GM23338 (cell line): ENCODE data around the gene ARHGAP12. TPM values are rescaled to one million over a fixed set of nuclear protein-coding genes. Genes with fewer than 3 reads are reported as not detected.

Experiments used
- ATAC-seq: fragments of 200-7000 bp; cut with Tn5 transposase; 3 replicates; pipeline ENCODE4 v1.9.1; 2020
- DNase-seq: peaks from one replicate; pipeline ENCODE4 v3.0.0-alpha.2; 2015; ENCODE audit warnings: low spot score
- H2AFZ ChIP-seq: fragments of 200-600 bp; sonication (generic); 2 replicates; pipeline ENCODE4 v1.8.0; 2016; ENCODE audit warnings: antibody characterized with exemption, mild to moderate bottlenecking, moderate library complexity
- H3F3A ChIP-seq: fragments of 200-600 bp; sonication (generic); replicated peaks from 2 replicates; pipeline ENCODE4 v1.8.0; 2017; ENCODE audit warnings: antibody characterized with exemption, mixed run types, low read depth
- H3K27ac ChIP-seq: fragments of 200-600 bp; sonication (generic); 2 replicates; pipeline ENCODE4 v1.6.1; 2016; ENCODE audit warnings: low read depth
- H3K27me3 ChIP-seq: fragments of 200-600 bp; sonication (generic); 2 replicates; pipeline ENCODE4 v1.8.0; 2016; ENCODE audit warnings: mild to moderate bottlenecking, mixed run types, moderate library complexity; ENCODE audit not compliant: insufficient read depth
- H3K36me3 ChIP-seq: fragments of 200-600 bp; sonication (generic); 2 replicates; pipeline ENCODE4 v1.8.0; 2016; ENCODE audit warnings: mild to moderate bottlenecking; ENCODE audit not compliant: insufficient read depth
- H3K4me1 ChIP-seq: fragments of 200-600 bp; sonication (generic); 2 replicates; pipeline ENCODE4 v1.8.0; 2016; ENCODE audit warnings: mild to moderate bottlenecking, moderate library complexity; ENCODE audit not compliant: insufficient read depth
- H3K4me2 ChIP-seq: fragments of 200-600 bp; sonication (generic); 2 replicates; pipeline ENCODE4 v1.7.1; 2017; ENCODE audit warnings: mixed run types
- H3K4me3 ChIP-seq: fragments of 200-600 bp; sonication (generic); 2 replicates; pipeline ENCODE4 v1.6.1; 2016; ENCODE audit warnings: mixed run types
- H3K79me2 ChIP-seq: fragments of 200-600 bp; sonication (generic); replicated peaks from 2 replicates; pipeline ENCODE4 v1.8.0; 2017; ENCODE audit warnings: mild to moderate bottlenecking; ENCODE audit not compliant: insufficient read depth
- H3K9me2 ChIP-seq: fragments of 200-600 bp; sonication (generic); 2 replicates; pipeline ENCODE4 v1.8.0; 2017; ENCODE audit not compliant: insufficient read depth
- H4K20me1 ChIP-seq: fragments of 200-600 bp; sonication (generic); replicated peaks from 2 replicates; pipeline ENCODE4 v1.8.0; 2017; ENCODE audit warnings: mild to moderate bottlenecking; ENCODE audit not compliant: insufficient read depth
- H3K27ac Mint-ChIP-seq: 2 replicates; pipeline ENCODE4 v1.8.0; 2020; ENCODE audit warnings: inconsistent platforms, mild to moderate bottlenecking, moderate library complexity, mixed read lengths
- H3K27me3 Mint-ChIP-seq: 3 replicates; pipeline ENCODE4 v1.8.0; 2022; ENCODE audit warnings: low read depth, mild to moderate bottlenecking, moderate library complexity, mixed read lengths, inconsistent platforms; ENCODE audit not compliant: insufficient read depth, poor library complexity
- H3K36me3 Mint-ChIP-seq: 3 replicates; pipeline ENCODE4 v1.8.0; 2021; ENCODE audit warnings: low read depth, mild to moderate bottlenecking, inconsistent platforms, moderate library complexity, mixed read lengths
- H3K4me1 Mint-ChIP-seq: 3 replicates; pipeline ENCODE4 v1.8.0; 2020; ENCODE audit warnings: mild to moderate bottlenecking, inconsistent platforms, mixed read lengths
- H3K4me3 Mint-ChIP-seq: 3 replicates; pipeline ENCODE4 v1.8.0; 2021; ENCODE audit warnings: moderate library complexity, mild to moderate bottlenecking, inconsistent platforms, mixed read lengths
- H3K9me3 Mint-ChIP-seq: 3 replicates; pipeline ENCODE4 v1.8.0; 2020; ENCODE audit warnings: moderate library complexity, mild to moderate bottlenecking, inconsistent platforms, mixed read lengths
- CREB1 ChIP-seq: fragments of 250-450 bp; sonication (Bioruptor Pico); IDR thresholded peaks from 2 replicates; pipeline ENCODE4 v1.5.0; 2020; ENCODE audit warnings: low read depth, mild to moderate bottlenecking, moderate library complexity
- ETS1 ChIP-seq: IDR thresholded peaks from 2 replicates; pipeline ENCODE4 v1.6.1; 2016; ENCODE audit warnings: antibody characterized with exemption
- EZH2 ChIP-seq: fragments of 200-600 bp; sonication (generic); IDR thresholded peaks from one replicate; pipeline ENCODE4 v1.8.0; 2017; ENCODE audit warnings: antibody characterized with exemption, mild to moderate bottlenecking, low read depth; ENCODE audit not compliant: unreplicated experiment
- EZH2phosphoT487 ChIP-seq: fragments of 200-600 bp; sonication (generic); IDR thresholded peaks from one replicate; pipeline ENCODE4 v1.8.1; 2018; ENCODE audit warnings: antibody characterized with exemption; ENCODE audit not compliant: unreplicated experiment
- JUNB ChIP-seq: IDR thresholded peaks from one replicate; pipeline ENCODE4 v1.6.1; 2016; ENCODE audit warnings: antibody characterized with exemption; ENCODE audit not compliant: unreplicated experiment
- NANOG ChIP-seq: IDR thresholded peaks from 2 replicates; pipeline ENCODE4 v1.6.1; 2016; ENCODE audit warnings: antibody characterized with exemption, borderline replicate concordance
- POLR2AphosphoS5 ChIP-seq: IDR thresholded peaks from 2 replicates; pipeline ENCODE4 v1.6.1; 2016; ENCODE audit warnings: antibody characterized with exemption, low read depth
- REST ChIP-seq: IDR thresholded peaks from one replicate; pipeline ENCODE4 v1.6.1; 2018; ENCODE audit warnings: antibody characterized with exemption; ENCODE audit not compliant: unreplicated experiment
- STAT1 ChIP-seq: IDR thresholded peaks from one replicate; pipeline ENCODE4 v1.6.1; 2016; ENCODE audit warnings: antibody characterized with exemption; ENCODE audit not compliant: unreplicated experiment
- ZNF114 ChIP-seq: fragments of 250-450 bp; sonication (Bioruptor Pico); IDR thresholded peaks from 2 replicates; pipeline ENCODE4 v1.5.0; 2020; ENCODE audit warnings: mild to moderate bottlenecking, moderate library complexity
- ZNF331 ChIP-seq: fragments of 250-450 bp; sonication (Bioruptor Pico); IDR thresholded peaks from 2 replicates; pipeline ENCODE4 v1.5.0; 2020; ENCODE audit warnings: low read depth, mild to moderate bottlenecking, moderate library complexity
- polyA plus RNA-seq: library from polyadenylated mRNA; unstranded; fragments of >200 nt; fragmentation: Nextera tagmentation; extraction: Ambion mirVana; gene quantifications from 2 replicates; pipeline ENCODE4 v1.2.1, GENCODE V29; 2016
- total RNA-seq: library from RNA; depleted of rRNA; stranded (reverse); fragments of >200 nt; shearing (Covaris generic); gene quantifications from 2 replicates; pipeline ENCODE4 v1.2.3, GENCODE V29; 2014
- TF ChIP-seq, protein P1 (sequence below), 2 experiments: fragments of 200-600 bp in 1 of 2; sonication (generic) in 1 of 2; conservative IDR thresholded peaks; 2 replicates each; pipeline versions ENCODE4 v1.5.1 to v1.6.1; 2016 to 2017; ENCODE audit warnings: antibody characterized with exemption in 2 of 2, low read depth in 2 of 2, mild to moderate bottlenecking in 2 of 2, moderate library complexity in 1 of 2

ARHGAP12 gene
- total and polyA plus RNA-seq, 2 experiments from 2014 or later, result 27.5 to 50.7 TPM

DNA sequence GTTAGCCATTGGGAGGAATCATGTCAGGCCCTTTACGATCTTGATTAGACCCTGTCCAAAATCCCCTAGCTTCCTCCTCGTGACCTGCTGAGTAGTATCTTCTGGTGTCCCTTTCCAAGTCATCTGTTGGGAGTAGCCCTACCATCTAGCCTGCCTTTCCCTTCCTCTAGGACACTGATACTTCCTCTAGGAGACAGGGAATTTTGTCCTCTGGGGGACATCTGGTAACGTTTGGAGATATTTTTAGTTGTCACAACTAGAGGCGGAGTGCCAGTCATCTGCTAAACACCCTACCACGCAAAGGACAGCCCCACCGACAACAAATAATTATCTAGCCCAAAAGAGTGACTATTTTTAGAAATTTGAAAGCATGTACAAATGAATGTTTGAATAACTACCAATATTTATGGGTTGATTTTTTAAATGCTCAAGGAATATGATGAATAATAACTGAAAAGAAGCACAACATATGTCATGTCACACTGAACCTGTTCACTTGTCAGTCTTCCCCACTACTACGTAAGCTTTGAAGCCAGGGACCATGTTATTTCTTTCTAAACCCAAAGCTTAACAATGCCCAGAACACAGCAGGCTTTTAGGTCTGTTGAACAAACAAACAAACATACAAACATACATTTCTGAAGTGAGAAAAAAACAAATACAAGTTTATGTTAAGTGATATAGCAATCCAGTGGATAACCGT, 105.9 kb downstream of the ARHGAP12 start:
- Histone ChIP-seq H3K27ac (no peak overlapping the region), H3F3A (no peaks in the 10 kb centered on the region), H3K4me2 (no peak overlapping the region), H3K4me1 (no peaks in the 10 kb centered on the region), H3K27me3 (no peaks in the 10 kb centered on the region), H2AFZ (no peak overlapping the region), H3K9me2 (no peaks in the 10 kb centered on the region), H3K4me3 (no peak overlapping the region), H3K79me2 (no peaks in the 10 kb centered on the region), H4K20me1 (no peaks in the 10 kb centered on the region), H3K36me3 (no peaks in the 10 kb centered on the region)
- TF ChIP-seq REST (no peak), JUNB (no peak), ZNF114 (CRISPR knock-in tag) (no peak), EZH2 (no peak), NANOG (no peak), EZH2phosphoT487 (no peak), STAT1 (no peak)
- TF ChIP-seq, protein P1, sequence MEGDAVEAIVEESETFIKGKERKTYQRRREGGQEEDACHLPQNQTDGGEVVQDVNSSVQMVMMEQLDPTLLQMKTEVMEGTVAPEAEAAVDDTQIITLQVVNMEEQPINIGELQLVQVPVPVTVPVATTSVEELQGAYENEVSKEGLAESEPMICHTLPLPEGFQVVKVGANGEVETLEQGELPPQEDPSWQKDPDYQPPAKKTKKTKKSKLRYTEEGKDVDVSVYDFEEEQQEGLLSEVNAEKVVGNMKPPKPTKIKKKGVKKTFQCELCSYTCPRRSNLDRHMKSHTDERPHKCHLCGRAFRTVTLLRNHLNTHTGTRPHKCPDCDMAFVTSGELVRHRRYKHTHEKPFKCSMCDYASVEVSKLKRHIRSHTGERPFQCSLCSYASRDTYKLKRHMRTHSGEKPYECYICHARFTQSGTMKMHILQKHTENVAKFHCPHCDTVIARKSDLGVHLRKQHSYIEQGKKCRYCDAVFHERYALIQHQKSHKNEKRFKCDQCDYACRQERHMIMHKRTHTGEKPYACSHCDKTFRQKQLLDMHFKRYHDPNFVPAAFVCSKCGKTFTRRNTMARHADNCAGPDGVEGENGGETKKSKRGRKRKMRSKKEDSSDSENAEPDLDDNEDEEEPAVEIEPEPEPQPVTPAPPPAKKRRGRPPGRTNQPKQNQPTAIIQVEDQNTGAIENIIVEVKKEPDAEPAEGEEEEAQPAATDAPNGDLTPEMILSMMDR (conservative IDR thresholded peaks at IDR 0.05; ENCODE audit: low read depth in 2 of 2), result no peak
- DNase-seq (no peak), ATAC-seq (no peak)
- H3K9me3 Mint-ChIP-seq, result no peaks in the 10 kb centered on the region
- no peaks in the 10 kb centered on the region for H3K36me3 Mint-ChIP-seq
- H3K4me3 Mint-ChIP-seq, result no peak overlapping the region
- no peak overlapping the region for H3K27ac Mint-ChIP-seq
- H3K4me1 Mint-ChIP-seq, result peaks cover 5% of the 10 kb centered on the region; the same call in 1 of the 3 replicates
- H3K27me3 Mint-ChIP-seq, result no peaks in the 10 kb centered on the region

DNA sequence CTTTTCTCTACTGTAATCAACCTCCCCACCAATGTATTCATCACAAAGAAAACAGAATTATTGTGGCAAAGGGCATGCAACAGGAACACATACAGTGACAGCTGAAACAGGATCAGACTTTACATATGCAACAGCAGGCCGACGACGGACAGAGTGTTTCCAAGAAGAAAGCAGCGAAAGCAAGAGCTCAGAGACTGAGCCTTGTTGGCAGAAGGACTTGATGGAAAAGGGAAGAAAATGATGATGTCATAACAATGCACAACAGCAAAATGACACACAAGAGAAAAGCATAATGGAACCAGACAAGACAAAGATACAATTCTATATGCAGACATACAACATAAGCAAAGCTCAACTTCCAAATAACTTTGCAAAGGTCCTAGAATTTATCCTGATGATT, 106.5 kb downstream of the ARHGAP12 start:
- no peaks in the 10 kb centered on the region for H3K36me3 Mint-ChIP-seq
- Histone ChIP-seq H3K4me1 (no peaks in the 10 kb centered on the region), H3K27me3 (no peaks in the 10 kb centered on the region), H3F3A (no peaks in the 10 kb centered on the region), H3K36me3 (no peaks in the 10 kb centered on the region), H4K20me1 (no peaks in the 10 kb centered on the region), H3K4me2 (no peak overlapping the region), H3K79me2 (no peaks in the 10 kb centered on the region), H3K4me3 (no peak overlapping the region), H3K27ac (no peak overlapping the region), H3K9me2 (no peaks in the 10 kb centered on the region), H2AFZ (no peak overlapping the region)
- ATAC-seq (no peak), DNase-seq (no peak)
- no peaks in the 10 kb centered on the region for H3K27me3 Mint-ChIP-seq
- H3K4me3 Mint-ChIP-seq, result no peak overlapping the region
- H3K4me1 Mint-ChIP-seq, result peaks cover 5% of the 10 kb centered on the region; the same call in 1 of the 3 replicates
- H3K9me3 Mint-ChIP-seq, result no peaks in the 10 kb centered on the region
- no peak overlapping the region for H3K27ac Mint-ChIP-seq
- TF ChIP-seq ZNF331 (CRISPR knock-in tag) (no peak), ZNF114 (CRISPR knock-in tag) (no peak), ETS1 (no peak), POLR2AphosphoS5 (no peak), EZH2 (no peak), CREB1 (no peak)
- TF ChIP-seq, protein P1 (conservative IDR thresholded peaks at IDR 0.05; ENCODE audit: low read depth in 2 of 2), result no peak
